K562 (cell line): ENCODE measurements around the gene CCNK. TPM values are rescaled to one million over a fixed set of nuclear protein-coding genes. Genes with fewer than 3 reads are reported as not detected.
A peak's percentile ranks its signal among the peaks of the same experiment; 100 is the strongest.

Experiments used
- ATAC-seq: fragments of 200-7000 bp; cut with Tn5 transposase; 3 replicates; pipeline ENCODE4 v1.9.1; 2020; ENCODE audit warnings: moderate library complexity
- BruUV-seq: library from RNA; stranded (reverse); fragments of 400-500 nt; replicated peaks from 2 replicates; lab custom pipeline; 2021; lab: Mats Ljungman, UMichigan
- CTCF ChIA-PET: fragments of 300-600 bp; formaldehyde crosslinking; extraction: SDS; loops from one replicate; lab custom pipeline; 2021; ENCODE audit warnings: low intra/inter-chr PET ratio; lab: Yijun Ruan, JAX
- POLR2A ChIA-PET: fragments of 300-600, 350-650 bp; sonication (Branson Sonifier 250); formaldehyde crosslinking; extraction: SDS; loops from one replicate; lab custom pipeline; 2021; ENCODE audit warnings: antibody characterized with exemption, inconsistent platforms; lab: Yijun Ruan, JAX
- DNase-seq, 4 experiments: peaks; one replicate each; pipeline versions ENCODE4 v3.0.0 to v3.0.0-alpha.2; 2011 to 2018; ENCODE audit warnings: low spot score in 3 of 4, mixed read lengths in 3 of 4; ENCODE audit errors: extremely low read depth in 1 of 4
- FAIRE-seq: peaks from 2 replicates; lab custom pipeline; 2011; peaks lifted over from hg19 to GRCh38; lab: Jason Lieb, UNC
- H2AFZ ChIP-seq: 2 replicates; pipeline ENCODE4 v1.6.0; 2011; ENCODE audit warnings: low read depth, low read length, control low read depth, inconsistent platforms
- H3K27ac ChIP-seq: fragments of 200-600 bp; 3 replicates; pipeline ENCODE4 v1.8.0; 2011; ENCODE audit warnings: low read depth, mild to moderate bottlenecking, control low read depth, inconsistent platforms, low read length, moderate library complexity, mixed read lengths; ENCODE audit errors: extremely low read depth
- H3K27me3 ChIP-seq, 2 experiments: fragments of 300-600 bp in 1 of 2; 2 replicates in 1 of 2; 3 replicates in 1 of 2; pipeline versions ENCODE4 v1.6.0 to v1.8.0; 2011; ENCODE audit warnings: inconsistent platforms in 2 of 2, low read length in 2 of 2, mild to moderate bottlenecking in 1 of 2, mixed read lengths in 1 of 2, moderate library complexity in 1 of 2; ENCODE audit not compliant: control insufficient read depth in 2 of 2, insufficient read depth in 2 of 2
- H3K36me3 ChIP-seq: fragments of 300-600 bp; 3 replicates; pipeline ENCODE4 v1.8.0; 2011; ENCODE audit warnings: mild to moderate bottlenecking, low read length, inconsistent platforms; ENCODE audit not compliant: control insufficient read depth, insufficient read depth
- H3K4me1 ChIP-seq, 2 experiments: fragments of 200-600 bp in 1 of 2; replicated peaks in 1 of 2; 2 replicates in 1 of 2; 3 replicates in 1 of 2; pipeline versions ENCODE4 v1.5.1 to v1.8.0; 2011; ENCODE audit warnings: inconsistent platforms in 2 of 2, low read length in 2 of 2, mild to moderate bottlenecking in 1 of 2, mixed read lengths in 1 of 2, moderate library complexity in 1 of 2; ENCODE audit not compliant: control insufficient read depth in 2 of 2, insufficient read depth in 2 of 2
- H3K4me2 ChIP-seq: 2 replicates; pipeline ENCODE4 v1.6.1; 2011; ENCODE audit warnings: low read length, control low read depth, inconsistent platforms, mixed read lengths; ENCODE audit not compliant: insufficient read depth
- H3K4me3 ChIP-seq: fragments of 200-600 bp; sonication (generic), shearing (Covaris generic); 2 replicates; pipeline ENCODE4 v1.5.1; 2016; ENCODE audit warnings: control low read depth, inconsistent platforms
- H3K79me2 ChIP-seq: fragments of 200-600 bp; 3 replicates; pipeline ENCODE4 v1.8.0; 2011; ENCODE audit warnings: low read length, inconsistent platforms; ENCODE audit not compliant: control insufficient read depth, insufficient read depth
- H3K9ac ChIP-seq, 2 experiments: 2 replicates each; pipeline versions ENCODE4 v1.6.0 to v1.6.1; 2011; ENCODE audit warnings: low read depth in 2 of 2, low read length in 2 of 2, control low read depth in 1 of 2, inconsistent platforms in 1 of 2, mild to moderate bottlenecking in 1 of 2, mixed read lengths in 1 of 2; ENCODE audit not compliant: insufficient read depth in 1 of 2
- H3K9me1 ChIP-seq: one replicate; pipeline ENCODE4 v1.6.0; 2011; ENCODE audit warnings: inconsistent platforms, mild to moderate bottlenecking, low read length, moderate library complexity; ENCODE audit not compliant: control insufficient read depth, insufficient read depth
- H3K9me3 ChIP-seq: replicated peaks from 2 replicates; pipeline ENCODE4 v1.5.1; 2011; ENCODE audit warnings: low read depth, low read length, inconsistent platforms; ENCODE audit not compliant: control insufficient read depth, insufficient read depth
- H4K20me1 ChIP-seq: replicated peaks from 2 replicates; pipeline ENCODE4 v1.6.1; 2011; ENCODE audit warnings: low read length, inconsistent platforms, mixed read lengths; ENCODE audit not compliant: control insufficient read depth, insufficient read depth
- ATF7 ChIP-seq: fragments of 450-650 bp; IDR thresholded peaks from 2 replicates; pipeline ENCODE4 v1.7.1; 2014; ENCODE audit warnings: mild to moderate bottlenecking, moderate library complexity
- CEBPB ChIP-seq: fragments of 450-650 bp; IDR thresholded peaks from 2 replicates; pipeline ENCODE4 v1.6.1; 2016; ENCODE audit warnings: missing genetic modification characterization, missing compliant biosample characterization
- CEBPG ChIP-seq, 3 experiments: fragments of 200-800 bp in 1 of 3; sonication (Bioruptor generic) in 1 of 3; sonication (generic) in 1 of 3; formaldehyde crosslinking in 1 of 3; IDR thresholded peaks in 2 of 3; conservative IDR thresholded peaks in 1 of 3; 2 replicates each; pipeline versions ENCODE4 v1.6.1 to v1.8.0; 2016 to 2022; ENCODE audit warnings: missing compliant biosample characterization in 2 of 3, missing genetic modification characterization in 2 of 3, mild to moderate bottlenecking in 1 of 3, missing genetic modification reagents in 1 of 3
- CXXC5 ChIP-seq: fragments of 250-450 bp; sonication (Bioruptor Pico); IDR thresholded peaks from 2 replicates; pipeline ENCODE4 v1.8.0; 2022; ENCODE audit warnings: inconsistent platforms, mild to moderate bottlenecking, moderate library complexity
- EP300 ChIP-seq: IDR thresholded peaks from 2 replicates; pipeline ENCODE4 v1.6.1; 2012; ENCODE audit warnings: low read length, improper control_type of control experiment
- JUND ChIP-seq, 2 experiments: IDR thresholded peaks; 2 replicates in 1 of 2; 3 replicates in 1 of 2; pipeline ENCODE4 v1.6.1; 2011; ENCODE audit warnings: borderline replicate concordance in 2 of 2, low read depth in 2 of 2, low read length in 2 of 2, improper control_type of control experiment in 1 of 2, missing biosample characterization in 1 of 2, missing genetic modification characterization in 1 of 2, missing genetic modification reagents in 1 of 2
- MECOM ChIP-seq: fragments of 250-450 bp; sonication (Bioruptor Pico); IDR thresholded peaks from 2 replicates; pipeline ENCODE4 v1.8.0; 2022; ENCODE audit warnings: inconsistent platforms
- SMARCA4 ChIP-seq: fragments of 450-650 bp; IDR thresholded peaks from 2 replicates; pipeline ENCODE4 v1.6.1; 2016
- TRIM24 ChIP-seq, 2 experiments: fragments of 450-650 bp; IDR thresholded peaks; 2 replicates each; pipeline ENCODE4 v1.6.1; 2016
- ZSCAN32 ChIP-seq: fragments of 450-650 bp; formaldehyde crosslinking; IDR thresholded peaks from 2 replicates; pipeline ENCODE4 v1.4.0; 2020; ENCODE audit warnings: mild to moderate bottlenecking, moderate library complexity
- whole genome bisulfite sequencing: fragments of 100-300 bp; shearing (Covaris generic); methylation state at CpG from one replicate; pipeline ENCODE4 v1.1.6; 2016; ENCODE audit warnings: low coverage, mixed read lengths; ENCODE audit not compliant: insufficient coverage; ENCODE audit errors: missing lambda C conversion rate; 5-methylcytosine and 5-hydroxymethylcytosine counted together
- in situ Hi-C: fragments of 300-500 bp; cut with MboI; formaldehyde crosslinking; loops from 4 replicates; pipeline ENCODE4 v1.15.0; 2018; ENCODE audit warnings: inconsistent platforms, mixed read lengths
- intact Hi-C: fragments of 100-400 bp; cut with micrococcal nuclease; formaldehyde crosslinking; loops from 2 replicates; pipeline ENCODE4 v1.14.2; 2022
- polyA plus RNA-seq, 8 experiments: library from polyadenylated mRNA; depleted of rRNA in 4 of 8; stranded (reverse) in 5 of 8; unstranded in 3 of 8; fragments of >200 nt; fragmentation: Nextera tagmentation in 2 of 8; fragmentation: Illumina TruSeq in 1 of 8; extraction: Ambion mirVana in 2 of 8; extraction: Trizol in 1 of 8; gene quantifications; 2 replicates each; pipeline versions ENCODE4 v1.2.1 to v1.2.3, GENCODE V29; 2011 to 2014; ENCODE audit warnings: inconsistent platforms in 1 of 8, missing spikeins in 1 of 8
- total RNA-seq, 7 experiments: library from RNA; depleted of rRNA in 6 of 7; stranded (reverse); fragments of >200 nt in 6 of 7; fragmentation: Illumina TruSeq in 2 of 7; extraction: Trizol in 2 of 7; gene quantifications; 2 replicates each; pipeline versions ENCODE4 v1.2.1 to v1.2.3, GENCODE V29; 2011 to 2021; ENCODE audit warnings: low replicate concordance in 1 of 7
- TF ChIP-seq, protein P1 (sequence below): sonication (generic); formaldehyde crosslinking; IDR thresholded peaks from 2 replicates; pipeline ENCODE4 v1.9.0; 2022; ENCODE audit warnings: mild to moderate bottlenecking, missing genetic modification reagents
- TF ChIP-seq, protein P2 (sequence below), 2 experiments: fragments of 450-650 bp in 1 of 2; sonication (generic) in 1 of 2; formaldehyde crosslinking in 1 of 2; IDR thresholded peaks in 1 of 2; conservative IDR thresholded peaks in 1 of 2; 2 replicates each; pipeline versions ENCODE4 v1.6.1 to v1.8.1; 2016 to 2023; ENCODE audit warnings: mild to moderate bottlenecking in 2 of 2, moderate library complexity in 2 of 2, inconsistent platforms in 1 of 2, missing genetic modification reagents in 1 of 2
- TF ChIP-seq, protein P3 (sequence below): fragments of 450-650 bp; formaldehyde crosslinking; IDR thresholded peaks from 2 replicates; pipeline ENCODE4 v1.4.0; 2022; ENCODE audit warnings: mild to moderate bottlenecking, moderate library complexity
- TF ChIP-seq, protein P4 (sequence below): fragments of 450-650 bp; IDR thresholded peaks from 2 replicates; pipeline ENCODE4 v1.6.1; 2017; ENCODE audit warnings: antibody characterized with exemption, mild to moderate bottlenecking

The CCNK gene
- total and polyA plus RNA-seq, 9 of the 15 experiments (the other 6 are each of a cell fraction or from before 2014, with no cell fraction given): 5.8 to 84.2 (median 16.4) TPM

DNA sequence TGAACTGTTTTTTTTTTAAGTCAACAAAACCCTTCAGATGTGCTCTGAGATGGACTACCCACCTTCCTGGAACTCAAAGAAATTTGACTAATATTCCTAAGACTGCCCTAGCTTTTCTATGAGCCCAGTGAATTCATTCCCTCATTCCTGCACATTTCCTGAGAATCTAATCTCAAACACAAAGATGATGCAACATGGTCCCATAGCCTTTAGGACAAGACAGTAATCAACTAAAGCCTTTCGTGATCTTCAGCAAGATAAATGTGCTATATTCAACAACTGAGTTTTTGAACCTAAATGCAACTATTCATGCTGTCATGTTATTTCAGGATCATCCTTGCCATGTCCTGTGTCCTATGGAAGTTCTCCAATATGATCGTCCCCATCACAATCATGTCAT is 5.5 kb upstream of the CCNK start:
- POLR2A ChIA-PET: interaction anchor here (0.8 to 2.0 kb wide), 5 partner anchors 8 to 121 kb away, joined by 3 to 10 read pairs (median 5); no protein-coding TSS in a partner anchor
- FAIRE-seq: no peak
- ATAC-seq: no peak; the same call in 2 of the 3 replicates
- peak; percentile 36; the same call in 1 of the 2 replicates for TF ChIP-seq EP300
- peak; percentile 54; the same call in 1 of the 2 replicates for TF ChIP-seq SMARCA4
- TF ChIP-seq, protein P1, sequence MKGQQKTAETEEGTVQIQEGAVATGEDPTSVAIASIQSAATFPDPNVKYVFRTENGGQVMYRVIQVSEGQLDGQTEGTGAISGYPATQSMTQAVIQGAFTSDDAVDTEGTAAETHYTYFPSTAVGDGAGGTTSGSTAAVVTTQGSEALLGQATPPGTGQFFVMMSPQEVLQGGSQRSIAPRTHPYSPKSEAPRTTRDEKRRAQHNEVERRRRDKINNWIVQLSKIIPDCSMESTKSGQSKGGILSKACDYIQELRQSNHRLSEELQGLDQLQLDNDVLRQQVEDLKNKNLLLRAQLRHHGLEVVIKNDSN (CRISPR knock-in tag): no peak
- peak; percentile 54; the same call in 1 of the 2 replicates for TF ChIP-seq ATF7
- peak; percentile 22 to 23; a peak in 1 of 4 replicates for TF ChIP-seq TRIM24 (IDR thresholded peaks at IDR 0.05)
- TF ChIP-seq MECOM: peak; percentile 83
- TF ChIP-seq CEBPB: peak; percentile 73
- TF ChIP-seq CXXC5 (CRISPR knock-in tag): peak; percentile 40; the same call in 1 of the 2 replicates
- peak; percentile 86 for TF ChIP-seq CEBPG (CRISPR knock-in tag; IDR thresholded peaks at IDR 0.05)
- peak; percentile 91 for TF ChIP-seq CEBPG (tag; conservative IDR thresholded peaks at IDR 0.05 in 1 of 2, IDR thresholded peaks at IDR 0.05 in 1 of 2)
- TF ChIP-seq, protein P2, sequence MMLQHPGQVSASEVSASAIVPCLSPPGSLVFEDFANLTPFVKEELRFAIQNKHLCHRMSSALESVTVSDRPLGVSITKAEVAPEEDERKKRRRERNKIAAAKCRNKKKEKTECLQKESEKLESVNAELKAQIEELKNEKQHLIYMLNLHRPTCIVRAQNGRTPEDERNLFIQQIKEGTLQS (IDR thresholded peaks at IDR 0.05): peak; percentile 95
- TF ChIP-seq, protein P2 (CRISPR knock-in tag; conservative IDR thresholded peaks at IDR 0.05): no peak
- peak; percentile 74 for TF ChIP-seq JUND (IDR thresholded peaks at IDR 0.05; ENCODE audit: borderline replicate concordance, low read depth, low read length)
- TF ChIP-seq JUND (tag; IDR thresholded peaks at IDR 0.05; ENCODE audit: borderline replicate concordance, low read depth, low read length): no peak
- TF ChIP-seq, protein P3, sequence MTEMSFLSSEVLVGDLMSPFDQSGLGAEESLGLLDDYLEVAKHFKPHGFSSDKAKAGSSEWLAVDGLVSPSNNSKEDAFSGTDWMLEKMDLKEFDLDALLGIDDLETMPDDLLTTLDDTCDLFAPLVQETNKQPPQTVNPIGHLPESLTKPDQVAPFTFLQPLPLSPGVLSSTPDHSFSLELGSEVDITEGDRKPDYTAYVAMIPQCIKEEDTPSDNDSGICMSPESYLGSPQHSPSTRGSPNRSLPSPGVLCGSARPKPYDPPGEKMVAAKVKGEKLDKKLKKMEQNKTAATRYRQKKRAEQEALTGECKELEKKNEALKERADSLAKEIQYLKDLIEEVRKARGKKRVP: peak; percentile 89
- 0 out of 2 replicates have a peak, but pooled peaks have one; percentile 50 for TF ChIP-seq ZSCAN32 (CRISPR knock-in tag)
- TF ChIP-seq, protein P4, sequence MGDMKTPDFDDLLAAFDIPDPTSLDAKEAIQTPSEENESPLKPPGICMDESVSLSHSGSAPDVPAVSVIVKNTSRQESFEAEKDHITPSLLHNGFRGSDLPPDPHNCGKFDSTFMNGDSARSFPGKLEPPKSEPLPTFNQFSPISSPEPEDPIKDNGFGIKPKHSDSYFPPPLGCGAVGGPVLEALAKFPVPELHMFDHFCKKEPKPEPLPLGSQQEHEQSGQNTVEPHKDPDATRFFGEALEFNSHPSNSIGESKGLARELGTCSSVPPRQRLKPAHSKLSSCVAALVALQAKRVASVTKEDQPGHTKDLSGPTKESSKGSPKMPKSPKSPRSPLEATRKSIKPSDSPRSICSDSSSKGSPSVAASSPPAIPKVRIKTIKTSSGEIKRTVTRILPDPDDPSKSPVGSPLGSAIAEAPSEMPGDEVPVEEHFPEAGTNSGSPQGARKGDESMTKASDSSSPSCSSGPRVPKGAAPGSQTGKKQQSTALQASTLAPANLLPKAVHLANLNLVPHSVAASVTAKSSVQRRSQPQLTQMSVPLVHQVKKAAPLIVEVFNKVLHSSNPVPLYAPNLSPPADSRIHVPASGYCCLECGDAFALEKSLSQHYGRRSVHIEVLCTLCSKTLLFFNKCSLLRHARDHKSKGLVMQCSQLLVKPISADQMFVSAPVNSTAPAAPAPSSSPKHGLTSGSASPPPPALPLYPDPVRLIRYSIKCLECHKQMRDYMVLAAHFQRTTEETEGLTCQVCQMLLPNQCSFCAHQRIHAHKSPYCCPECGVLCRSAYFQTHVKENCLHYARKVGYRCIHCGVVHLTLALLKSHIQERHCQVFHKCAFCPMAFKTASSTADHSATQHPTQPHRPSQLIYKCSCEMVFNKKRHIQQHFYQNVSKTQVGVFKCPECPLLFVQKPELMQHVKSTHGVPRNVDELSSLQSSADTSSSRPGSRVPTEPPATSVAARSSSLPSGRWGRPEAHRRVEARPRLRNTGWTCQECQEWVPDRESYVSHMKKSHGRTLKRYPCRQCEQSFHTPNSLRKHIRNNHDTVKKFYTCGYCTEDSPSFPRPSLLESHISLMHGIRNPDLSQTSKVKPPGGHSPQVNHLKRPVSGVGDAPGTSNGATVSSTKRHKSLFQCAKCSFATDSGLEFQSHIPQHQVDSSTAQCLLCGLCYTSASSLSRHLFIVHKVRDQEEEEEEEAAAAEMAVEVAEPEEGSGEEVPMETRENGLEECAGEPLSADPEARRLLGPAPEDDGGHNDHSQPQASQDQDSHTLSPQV: no peak

More for the DNA sequence above, 5.5 kb upstream of the CCNK start:
- H3K4me3 ChIP-seq: no peak overlapping the region
- H3K27ac ChIP-seq: peak overlapping the region; percentile 65
- no peaks in the 10 kb centered on the region for H3K27me3 ChIP-seq
- BruUV-seq: no TSS peak
- H2AFZ ChIP-seq: peak overlapping the region; percentile 71
- peak overlapping the region; percentile 73 for H3K4me2 ChIP-seq
- CTCF ChIA-PET: no interaction called here
- H3K4me1 ChIP-seq: peaks cover 8 to 36% of the 10 kb centered on the region in 2 experiments; a peak in 4 of 5 replicates
- in situ Hi-C loops (no loop called here), intact Hi-C loops (no loop called here)
- no peaks in the 10 kb centered on the region for H3K36me3 ChIP-seq
- H3K9me1 ChIP-seq: no peaks in the 10 kb centered on the region
- H4K20me1 ChIP-seq: peaks cover 8% of the 10 kb centered on the region; the same call in 1 of the 2 replicates
- no peak for DNase-seq
- WGBS: 30% methylated on average over 2 of the region's 2 CpGs
- peak overlapping the region in 1 of 2 experiments; percentile 59; a peak in 2 of 4 replicates for H3K9ac ChIP-seq
- H3K9me3 ChIP-seq: no peaks in the 10 kb centered on the region
- peaks cover 93% of the 10 kb centered on the region for H3K79me2 ChIP-seq
